Keratinocyte (primary cell): ENCODE data around the gene LTC4S. TPM values are rescaled to one million over a fixed set of nuclear protein-coding genes. Genes with fewer than 3 reads are reported as not detected.

Source experiments
- DNase-seq: peaks from one replicate; pipeline ENCODE4 v3.0.0-alpha.2; 2011; ENCODE audit warnings: low read depth, missing footprints, low spot score
- FAIRE-seq: peaks from 2 replicates; lab custom pipeline; 2011; peaks lifted over from hg19 to GRCh38; lab: Jason Lieb, UNC
- H2AFZ ChIP-seq: 2 replicates; pipeline ENCODE4 v1.6.0; 2012; ENCODE audit warnings: low read length, control low read depth, inconsistent platforms; ENCODE audit not compliant: control insufficient read depth
- H3K27ac ChIP-seq: 2 replicates; pipeline ENCODE4 v1.5.1; 2011; ENCODE audit warnings: low read length; ENCODE audit not compliant: control insufficient read depth, insufficient read depth
- H3K27me3 ChIP-seq: 3 replicates; pipeline ENCODE4 v1.6.0; 2011; ENCODE audit warnings: low read length; ENCODE audit not compliant: control insufficient read depth, insufficient read depth; ENCODE audit errors: extremely low read depth
- H3K36me3 ChIP-seq, 2 experiments: 2 replicates in 1 of 2; 3 replicates in 1 of 2; pipeline ENCODE4 v1.5.1; 2011; ENCODE audit warnings: low read length in 2 of 2, mild to moderate bottlenecking in 1 of 2; ENCODE audit not compliant: control insufficient read depth in 2 of 2, insufficient read depth in 2 of 2; ENCODE audit errors: extremely low read depth in 1 of 2
- H3K4me1 ChIP-seq: 3 replicates; pipeline ENCODE4 v1.5.1; 2011; ENCODE audit warnings: low read length; ENCODE audit not compliant: control insufficient read depth, insufficient read depth; ENCODE audit errors: extremely low read depth
- H3K4me2 ChIP-seq: 3 replicates; pipeline ENCODE4 v1.6.0; 2011; ENCODE audit warnings: low read depth, low read length; ENCODE audit not compliant: control insufficient read depth, insufficient read depth; ENCODE audit errors: extremely low read depth
- H3K4me3 ChIP-seq, 3 experiments: fragments of 200-600 bp in 1 of 3; sonication (generic) in 1 of 3; 2 replicates in 2 of 3; 3 replicates in 1 of 3; pipeline ENCODE4 v1.5.1; 2011 to 2016; ENCODE audit warnings: low read length in 3 of 3, mild to moderate bottlenecking in 3 of 3, control low read depth in 2 of 3, inconsistent platforms in 1 of 3, low read depth in 1 of 3, mixed read lengths in 1 of 3, mixed run types in 1 of 3, moderate library complexity in 1 of 3; ENCODE audit not compliant: control insufficient read depth in 2 of 3, insufficient read depth in 2 of 3; ENCODE audit errors: extremely low read depth in 1 of 3
- H3K79me2 ChIP-seq: 2 replicates; pipeline ENCODE4 v1.6.0; 2012; ENCODE audit warnings: low read length; ENCODE audit not compliant: control insufficient read depth, insufficient read depth
- H3K9ac ChIP-seq: 3 replicates; pipeline ENCODE4 v1.6.0; 2011; ENCODE audit warnings: low read length; ENCODE audit not compliant: control insufficient read depth, insufficient read depth; ENCODE audit errors: extremely low read depth
- H3K9me1 ChIP-seq: 3 replicates; pipeline ENCODE4 v1.6.0; 2011; ENCODE audit warnings: low read length; ENCODE audit not compliant: control insufficient read depth, insufficient read depth; ENCODE audit errors: extremely low read depth
- H3K9me3 ChIP-seq: 2 replicates; pipeline ENCODE4 v1.5.1; 2012; ENCODE audit warnings: low read depth, low read length; ENCODE audit not compliant: control insufficient read depth
- H4K20me1 ChIP-seq: 3 replicates; pipeline ENCODE4 v1.6.0; 2011; ENCODE audit warnings: low read length; ENCODE audit not compliant: control insufficient read depth, insufficient read depth; ENCODE audit errors: extremely low read depth
- CTCF ChIP-seq, 3 experiments: IDR thresholded peaks in 1 of 3; conservative IDR thresholded peaks in 1 of 3; optimal IDR thresholded peaks in 1 of 3; 2 replicates in 2 of 3; 3 replicates in 1 of 3; pipeline versions ENCODE3 to v1.5.1; 2011; ENCODE audit warnings: low read length in 3 of 3, mild to moderate bottlenecking in 3 of 3, moderate library complexity in 2 of 3, control low read depth in 1 of 3, inconsistent platforms in 1 of 3; ENCODE audit not compliant: insufficient read depth in 2 of 3; ENCODE audit errors: extremely low read depth in 1 of 3
- EZH2 ChIP-seq: IDR thresholded peaks from one replicate; pipeline ENCODE4 v1.6.1; 2012; ENCODE audit warnings: inconsistent platforms, mild to moderate bottlenecking, low read length, moderate library complexity
- dilution Hi-C: fragments of 300-500 bp; cut with MboI; formaldehyde crosslinking; loops from one replicate; pipeline ENCODE4 v1.7.0; 2020; ENCODE audit warnings: low sequenced_read_pairs; ENCODE audit not compliant: extremely low pct_ligation_motif_present
- polyA plus RNA-seq, 5 experiments: library from polyadenylated mRNA; depleted of rRNA in 3 of 5; stranded (reverse) in 3 of 5; stranded (forward) in 1 of 5; unstranded in 1 of 5; fragments of >200 nt; gene quantifications; 1 replicate in 1 of 5; 2 replicates in 3 of 5; 3 replicates in 1 of 5; pipeline versions ENCODE4 v1.2.1 to v1.2.3, GENCODE V29; 2011 to 2012; ENCODE audit warnings: missing spikeins in 2 of 5, low read depth in 1 of 5, low replicate concordance in 1 of 5

The LTC4S gene
- polyA plus RNA-seq, 1 donor (not counting 4 experiments of a cell fraction or from before 2014, with no cell fraction given): not detected

- dilution Hi-C loops: no loop called here
- Histone ChIP-seq H3K9me1 (no peaks in the 10 kb centered on the region), H3K36me3 (peaks cover 25 to 36% of the 10 kb centered on the region in 2 experiments), H3K9me3 (no peaks in the 10 kb centered on the region), H4K20me1 (peaks cover 6% of the 10 kb centered on the region), H3K9ac (no peak overlapping the region), H3K4me3 (no peak overlapping the region), H3K4me2 (no peak overlapping the region), H3K27ac (no peak overlapping the region), H3K4me1 (peaks cover 27% of the 10 kb centered on the region), H3K27me3 (no peaks in the 10 kb centered on the region), H2AFZ (no peak overlapping the region), H3K79me2 (peaks cover 17% of the 10 kb centered on the region)
- no peak for DNase-seq
- no peak for TF ChIP-seq EZH2
- no peak for FAIRE-seq
These were observed 5.8 kb downstream of the LTC4S start for GRCh38 chr5:179799644-179799973.

- Histone ChIP-seq H3K4me3 (no peak overlapping the region), H3K9me3 (no peaks in the 10 kb centered on the region), H3K9ac (no peak overlapping the region), H3K4me2 (no peak overlapping the region), H3K27me3 (no peaks in the 10 kb centered on the region), H3K9me1 (no peaks in the 10 kb centered on the region), H4K20me1 (peaks cover 6% of the 10 kb centered on the region), H3K4me1 (peaks cover 26% of the 10 kb centered on the region), H3K36me3 (peaks cover 25 to 36% of the 10 kb centered on the region in 2 experiments), H3K79me2 (peaks cover 22% of the 10 kb centered on the region), H2AFZ (no peak overlapping the region), H3K27ac (no peak overlapping the region)
- dilution Hi-C loops: no loop called here
- FAIRE-seq (no peak), DNase-seq (no peak)
- TF ChIP-seq EZH2 (no peak), CTCF (optimal IDR thresholded peaks at IDR 0.05 in 1 of 3, IDR thresholded peaks at IDR 0.05 in 1 of 3, conservative IDR thresholded peaks at IDR 0.05 in 1 of 3; ENCODE audit: extremely low read depth in 1 of 3, insufficient read depth in 2 of 3, low read length in 3 of 3) (no peak)
These were observed 6.4 kb downstream of the LTC4S start for GRCh38 chr5:179800071-179800695.
